Upper lobe of left lung (tissue), 4 donors: ENCODE results near the gene ECT2.

Source experiments
- EP300 ChIP-seq, 4 donors: sonication (generic); formaldehyde crosslinking; IDR thresholded peaks; one replicate each; pipeline ENCODE4 v1.5.1; 2017; ENCODE audit warnings: antibody characterized with exemption in 4 of 4, control low read depth in 2 of 4
- POLR2A ChIP-seq, 4 donors: fragments of 450-650 bp; IDR thresholded peaks; one replicate each; pipeline ENCODE4 v1.5.1; 2016 to 2017; ENCODE audit warnings: antibody characterized with exemption in 4 of 4, mild to moderate bottlenecking in 2 of 4
- POLR2AphosphoS5 ChIP-seq, 2 donors: sonication (generic); formaldehyde crosslinking; IDR thresholded peaks; one replicate each; pipeline ENCODE4 v1.5.1; 2017; ENCODE audit warnings: antibody characterized with exemption in 2 of 2
- TF ChIP-seq, protein P1 (sequence below), 6 experiments: fragments of 450-650 bp in 4 of 6; fragments of 200-600 bp in 2 of 6; sonication (generic) in 2 of 6; IDR thresholded peaks; one replicate each; pipeline ENCODE4 v1.5.1; 2016 to 2019; ENCODE audit warnings: antibody characterized with exemption in 6 of 6

DNA sequence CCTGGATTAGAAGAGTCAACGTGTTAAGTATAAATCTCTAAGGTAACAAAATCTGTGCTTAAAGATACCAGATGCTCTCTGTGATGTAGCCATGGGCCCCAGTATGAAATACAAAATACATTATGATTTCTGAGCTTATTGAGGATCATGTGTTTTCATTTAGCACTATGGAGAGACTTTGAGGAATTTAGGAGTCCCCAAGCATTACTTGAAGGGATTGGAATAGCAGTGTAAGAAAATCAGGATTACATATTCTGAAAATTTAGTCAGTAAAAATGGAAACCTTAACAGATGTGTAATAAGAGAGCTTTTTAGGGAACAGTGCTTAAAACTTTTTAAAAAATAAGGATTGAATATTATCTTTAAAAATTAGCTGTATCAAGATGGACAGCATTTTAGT lies 35.5 kb downstream of the ECT2 start:
- TF ChIP-seq POLR2A (IDR thresholded peaks at IDR 0.05) = no peak
- TF ChIP-seq, protein P1, sequence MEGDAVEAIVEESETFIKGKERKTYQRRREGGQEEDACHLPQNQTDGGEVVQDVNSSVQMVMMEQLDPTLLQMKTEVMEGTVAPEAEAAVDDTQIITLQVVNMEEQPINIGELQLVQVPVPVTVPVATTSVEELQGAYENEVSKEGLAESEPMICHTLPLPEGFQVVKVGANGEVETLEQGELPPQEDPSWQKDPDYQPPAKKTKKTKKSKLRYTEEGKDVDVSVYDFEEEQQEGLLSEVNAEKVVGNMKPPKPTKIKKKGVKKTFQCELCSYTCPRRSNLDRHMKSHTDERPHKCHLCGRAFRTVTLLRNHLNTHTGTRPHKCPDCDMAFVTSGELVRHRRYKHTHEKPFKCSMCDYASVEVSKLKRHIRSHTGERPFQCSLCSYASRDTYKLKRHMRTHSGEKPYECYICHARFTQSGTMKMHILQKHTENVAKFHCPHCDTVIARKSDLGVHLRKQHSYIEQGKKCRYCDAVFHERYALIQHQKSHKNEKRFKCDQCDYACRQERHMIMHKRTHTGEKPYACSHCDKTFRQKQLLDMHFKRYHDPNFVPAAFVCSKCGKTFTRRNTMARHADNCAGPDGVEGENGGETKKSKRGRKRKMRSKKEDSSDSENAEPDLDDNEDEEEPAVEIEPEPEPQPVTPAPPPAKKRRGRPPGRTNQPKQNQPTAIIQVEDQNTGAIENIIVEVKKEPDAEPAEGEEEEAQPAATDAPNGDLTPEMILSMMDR (IDR thresholded peaks at IDR 0.05) = no peak
- TF ChIP-seq EP300 (IDR thresholded peaks at IDR 0.05) = no peak
- TF ChIP-seq POLR2AphosphoS5 (IDR thresholded peaks at IDR 0.05) = no peak
